GM18502 (cell line): ENCODE data around the gene TSPY8.
"Not testable (repeated sequence)": the region's sequence is repeated elsewhere in the genome, so short reads cannot be mapped to it uniquely, and the experiment has no call there.

Source experiments
- ATAC-seq: cut with Tn5 transposase; IDR thresholded peaks from one replicate; pipeline ENCODE4 v1.9.1; 2021; ENCODE audit warnings: mild to moderate bottlenecking; ENCODE audit not compliant: unreplicated experiment, poor library complexity

TSPY8 gene, protein sequence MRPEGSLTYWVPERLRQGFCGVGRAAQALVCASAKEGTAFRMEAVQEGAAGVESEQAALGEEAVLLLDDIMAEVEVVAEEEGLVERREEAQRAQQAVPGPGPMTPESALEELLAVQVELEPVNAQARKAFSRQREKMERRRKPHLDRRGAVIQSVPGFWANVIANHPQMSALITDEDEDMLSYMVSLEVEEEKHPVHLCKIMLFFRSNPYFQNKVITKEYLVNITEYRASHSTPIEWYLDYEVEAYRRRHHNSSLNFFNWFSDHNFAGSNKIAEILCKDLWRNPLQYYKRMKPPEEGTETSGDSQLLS

DNA sequence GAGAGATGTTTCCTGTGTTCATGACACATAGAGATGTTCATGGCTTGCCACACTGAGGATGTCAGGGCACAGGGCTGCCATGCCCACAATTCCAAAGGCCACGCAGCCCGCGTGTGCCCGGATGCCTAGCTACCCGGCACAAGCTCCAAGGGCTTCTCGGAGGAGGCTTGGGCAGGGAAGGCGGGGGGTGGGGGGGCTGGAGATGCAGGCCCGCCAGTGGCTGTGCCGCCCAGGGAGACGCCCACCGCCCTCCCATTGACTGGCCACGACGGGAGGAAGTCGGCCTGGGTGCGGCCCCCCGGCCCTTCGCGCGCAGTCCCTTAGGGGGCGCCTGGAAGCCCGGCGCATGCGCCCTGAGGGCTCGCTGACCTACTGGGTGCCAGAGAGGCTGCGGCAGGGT is at the start of gene TSPY8:
Gene TSPY8, plus strand, starts transcription at position 301 of the 400 bp plus-strand sequence. Its CDS starts 46 bp downstream, at position 347.
- ATAC-seq = not testable (repeated sequence)

DNA sequence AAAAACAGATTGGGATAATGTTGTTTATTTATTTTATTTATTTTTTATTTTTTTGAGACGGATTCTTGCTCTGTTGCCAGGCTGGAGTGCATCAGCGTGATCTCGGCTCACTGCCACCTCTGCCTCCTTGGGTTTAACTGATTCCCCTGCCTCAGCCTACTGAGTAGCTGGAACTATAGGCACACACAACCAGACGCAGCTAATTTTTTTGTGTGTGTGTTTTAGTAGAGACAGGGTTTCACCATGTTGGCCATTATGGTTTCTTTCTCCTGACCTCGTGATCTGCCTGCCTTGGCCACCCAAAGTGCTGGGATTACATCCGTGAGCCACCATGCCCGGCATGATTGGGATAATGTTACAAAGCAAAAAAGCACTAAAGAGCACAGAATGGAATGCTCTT is 36.6 kb upstream of the TSPY8 start:
- no peak for ATAC-seq

DNA sequence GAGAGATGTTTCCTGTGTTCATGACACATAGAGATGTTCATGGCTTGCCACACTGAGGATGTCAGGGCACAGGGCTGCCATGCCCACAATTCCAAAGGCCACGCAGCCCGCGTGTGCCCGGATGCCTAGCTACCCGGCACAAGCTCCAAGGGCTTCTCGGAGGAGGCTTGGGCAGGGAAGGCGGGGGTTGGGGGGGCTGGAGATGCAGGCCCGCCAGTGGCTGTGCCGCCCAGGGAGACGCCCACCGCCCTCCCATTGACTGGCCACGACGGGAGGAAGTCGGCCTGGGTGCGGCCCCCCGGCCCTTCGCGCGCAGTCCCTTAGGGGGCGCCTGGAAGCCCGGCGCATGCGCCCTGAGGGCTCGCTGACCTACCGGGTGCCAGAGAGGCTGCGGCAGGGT is 20.4 kb upstream of the TSPY8 start, which contains the start of gene TSPY4:
Gene TSPY4, plus strand, starts transcription at position 301 of the 400 bp plus-strand sequence. Its CDS starts 46 bp downstream, at position 347.
- not testable (repeated sequence) for ATAC-seq

DNA sequence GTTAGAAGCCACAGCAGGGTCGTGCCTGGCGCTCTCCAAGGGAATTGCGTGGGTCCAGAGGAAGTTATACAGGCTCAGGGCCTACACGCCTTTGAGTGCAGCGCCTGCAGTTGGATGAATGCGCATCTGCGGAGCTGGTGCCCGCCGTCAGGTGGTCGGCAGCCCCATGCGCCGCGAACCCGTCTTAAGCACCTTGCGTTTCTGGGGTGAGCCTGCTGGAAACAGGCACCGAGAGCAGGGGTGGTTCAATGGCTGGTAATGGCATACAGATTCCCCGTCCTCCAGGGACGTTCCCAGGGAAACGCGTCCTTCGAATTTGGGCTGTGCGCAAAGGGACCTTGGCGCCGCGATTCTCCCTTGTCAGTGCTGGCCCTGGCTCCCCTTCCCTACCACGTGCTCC is 38.9 kb downstream of the TSPY8 start:
- not testable (repeated sequence) for ATAC-seq

DNA sequence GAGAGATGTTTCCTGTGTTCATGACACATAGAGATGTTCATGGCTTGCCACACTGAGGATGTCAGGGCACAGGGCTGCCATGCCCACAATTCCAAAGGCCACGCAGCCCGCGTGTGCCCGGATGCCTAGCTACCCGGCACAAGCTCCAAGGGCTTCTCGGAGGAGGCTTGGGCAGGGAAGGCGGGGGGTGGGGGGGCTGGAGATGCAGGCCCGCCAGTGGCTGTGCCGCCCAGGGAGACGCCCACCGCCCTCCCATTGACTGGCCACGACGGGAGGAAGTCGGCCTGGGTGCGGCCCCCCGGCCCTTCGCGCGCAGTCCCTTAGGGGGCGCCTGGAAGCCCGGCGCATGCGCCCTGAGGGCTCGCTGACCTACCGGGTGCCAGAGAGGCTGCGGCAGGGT is 40.5 kb downstream of the TSPY8 start, which contains the start of gene TSPY3:
Gene TSPY3, plus strand, starts transcription at position 301 of the 400 bp plus-strand sequence. Its CDS starts 46 bp downstream, at position 347.
- not testable (repeated sequence) for ATAC-seq
